ENCODE measurements around the gene BCAS3.
"Not testable (repeated sequence)": the region's sequence is repeated elsewhere in the genome, so short reads cannot be mapped to it uniquely, and the experiment has no call there.

DNA sequence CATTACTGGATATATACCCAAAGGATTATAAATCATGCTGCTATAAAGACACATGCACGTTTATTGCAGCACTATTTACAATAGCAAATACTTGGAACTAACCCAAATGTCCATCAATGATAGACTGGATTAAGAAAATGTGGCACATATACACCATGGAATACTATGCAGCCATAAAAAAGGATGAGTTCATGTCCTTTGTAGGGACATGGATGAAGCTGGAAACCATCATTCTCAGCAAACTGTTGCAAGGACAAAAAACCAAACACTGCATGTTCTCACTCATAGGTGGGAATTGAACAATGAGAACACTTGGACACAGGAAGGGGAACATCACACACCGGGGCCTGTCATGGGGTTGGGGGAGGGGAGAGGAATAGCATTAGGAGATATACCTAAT, 137.3 kb downstream of the BCAS3 start:
- TF ChIP-seq EZH2 (IDR thresholded peaks at IDR 0.05; ENCODE audit: insufficient read depth, poor library complexity, severe bottlenecking); EZH2phosphoT487 (IDR thresholded peaks at IDR 0.05; ENCODE audit: insufficient read depth, low read depth): not testable (repeated sequence)
